OCI-LY3 (cell line): Measurements from ENCODE around the gene LRCH1.

Experiments
- EZH2phosphoT487 ChIP-seq: fragments of 200-600 bp; shearing (Covaris generic); IDR thresholded peaks from 2 replicates; pipeline ENCODE4 v1.6.1; 2018; ENCODE audit warnings: antibody characterized with exemption, mixed run types, low read depth
- TF ChIP-seq, protein P1 (sequence below): fragments of 200-600, 300-600 bp; sonication (generic); IDR thresholded peaks from 2 replicates; pipeline ENCODE4 v1.5.1; 2014; ENCODE audit warnings: antibody characterized with exemption, low read length, low read depth

DNA sequence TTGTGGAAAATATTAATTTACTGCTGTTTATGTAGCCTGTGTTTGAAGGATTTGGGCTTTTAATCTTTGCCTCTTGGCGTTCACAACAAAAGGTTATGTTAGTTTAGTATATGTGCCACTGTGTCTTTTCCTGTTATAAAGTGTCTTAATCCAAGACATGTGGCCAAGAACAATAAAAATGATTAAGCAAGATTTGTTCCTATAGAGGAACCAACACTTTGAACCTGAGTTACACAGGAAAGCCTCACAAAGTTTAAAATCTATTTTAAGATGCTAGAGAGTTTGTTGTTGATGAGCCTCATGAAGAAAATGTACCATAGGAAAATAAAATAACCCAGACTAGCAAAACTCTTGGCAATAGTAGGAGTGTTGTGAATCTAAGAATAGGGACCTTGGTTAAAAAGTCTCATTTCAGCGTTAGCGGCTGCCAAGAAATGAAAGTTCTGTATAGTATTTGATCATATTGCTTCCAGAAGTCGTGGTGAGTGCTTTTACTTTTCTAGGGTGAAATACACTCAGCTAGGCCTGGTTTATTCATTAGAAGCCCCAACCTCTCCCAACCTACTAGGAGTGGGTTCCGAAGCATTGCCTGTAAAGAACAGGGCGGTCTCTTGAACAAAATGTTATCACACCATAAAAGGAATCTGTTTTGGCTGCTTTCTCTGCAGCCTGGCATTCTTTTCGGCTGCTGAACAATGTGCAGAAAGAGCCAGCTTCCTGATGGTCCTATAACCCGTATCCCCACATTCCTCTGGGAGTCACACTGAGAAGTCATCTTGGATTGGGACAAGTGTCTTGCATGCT, 102.6 kb downstream of the LRCH1 start:
- TF ChIP-seq, protein P1, sequence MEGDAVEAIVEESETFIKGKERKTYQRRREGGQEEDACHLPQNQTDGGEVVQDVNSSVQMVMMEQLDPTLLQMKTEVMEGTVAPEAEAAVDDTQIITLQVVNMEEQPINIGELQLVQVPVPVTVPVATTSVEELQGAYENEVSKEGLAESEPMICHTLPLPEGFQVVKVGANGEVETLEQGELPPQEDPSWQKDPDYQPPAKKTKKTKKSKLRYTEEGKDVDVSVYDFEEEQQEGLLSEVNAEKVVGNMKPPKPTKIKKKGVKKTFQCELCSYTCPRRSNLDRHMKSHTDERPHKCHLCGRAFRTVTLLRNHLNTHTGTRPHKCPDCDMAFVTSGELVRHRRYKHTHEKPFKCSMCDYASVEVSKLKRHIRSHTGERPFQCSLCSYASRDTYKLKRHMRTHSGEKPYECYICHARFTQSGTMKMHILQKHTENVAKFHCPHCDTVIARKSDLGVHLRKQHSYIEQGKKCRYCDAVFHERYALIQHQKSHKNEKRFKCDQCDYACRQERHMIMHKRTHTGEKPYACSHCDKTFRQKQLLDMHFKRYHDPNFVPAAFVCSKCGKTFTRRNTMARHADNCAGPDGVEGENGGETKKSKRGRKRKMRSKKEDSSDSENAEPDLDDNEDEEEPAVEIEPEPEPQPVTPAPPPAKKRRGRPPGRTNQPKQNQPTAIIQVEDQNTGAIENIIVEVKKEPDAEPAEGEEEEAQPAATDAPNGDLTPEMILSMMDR, result no peak
- no peak for TF ChIP-seq EZH2phosphoT487
